Measurements from ENCODE around the gene POGK.
"Not testable (repeated sequence)": the region's sequence is repeated elsewhere in the genome, so short reads cannot be mapped to it uniquely, and the experiment has no call there.

The POGK gene

GRCh38 chr1:166875734-166876539 lies 36.7 kb downstream of the POGK start, which contains the start of gene TADA1:
TADA1 (minus strand) TSS chr1:166876264; CDS start chr1:166876233, 31 bp downstream.
- H3K27ac Mint-ChIP-seq = peak within 1 kb of the TSS; percentile 100
- peaks cover 55% of the 10 kb centered on the region for H3K4me1 Mint-ChIP-seq
- H3K4me3 Mint-ChIP-seq = peak within 1 kb of the TSS; percentile 96
- no peaks in the 10 kb centered on the region for H3K27me3 Mint-ChIP-seq
- H3K36me3 Mint-ChIP-seq = peaks cover 1% of the 10 kb centered on the region
- no peaks in the 10 kb centered on the region for H3K9me3 Mint-ChIP-seq

- Mint-ChIP-seq H3K27me3 (no peaks in the 10 kb centered on the region), H3K36me3 (peaks cover 1% of the 10 kb centered on the region), H3K4me3 (peak overlapping the region; percentile 96), H3K4me1 (peaks cover 50% of the 10 kb centered on the region), H3K27ac (peak overlapping the region; percentile 100), H3K9me3 (no peaks in the 10 kb centered on the region)
Observed at GRCh38 chr1:166876540-166876838, 37.2 kb downstream of the POGK start.

- not testable (repeated sequence) for H3K27me3 Mint-ChIP-seq, H3K9me3 Mint-ChIP-seq, H3K27ac Mint-ChIP-seq, H3K4me3 Mint-ChIP-seq, H3K36me3 Mint-ChIP-seq
- H3K4me1 Mint-ChIP-seq = peaks cover 33% of the 10 kb centered on the region
Observed at GRCh38 chr1:166878173-166878917, 39.1 kb downstream of the POGK start.

- Mint-ChIP-seq H3K9me3 (no peaks in the 10 kb centered on the region), H3K27ac (no peak overlapping the region), H3K4me3 (no peak overlapping the region), H3K36me3 (no peaks in the 10 kb centered on the region), H3K4me1 (peaks cover 18% of the 10 kb centered on the region), H3K27me3 (peaks cover 9% of the 10 kb centered on the region)
Observed at GRCh38 chr1:166882893-166883292, 43.6 kb downstream of the POGK start.

GRCh38 chr1:166884040-166884642 lies 44.9 kb downstream of the POGK start:
- H3K27me3 Mint-ChIP-seq = peaks cover 9% of the 10 kb centered on the region
- no peak overlapping the region for H3K4me3 Mint-ChIP-seq
- no peaks in the 10 kb centered on the region for H3K36me3 Mint-ChIP-seq
- no peak overlapping the region for H3K27ac Mint-ChIP-seq
- peaks cover 18% of the 10 kb centered on the region for H3K4me1 Mint-ChIP-seq
- H3K9me3 Mint-ChIP-seq = no peaks in the 10 kb centered on the region

GRCh38 chr1:166884971-166885370 lies 45.7 kb downstream of the POGK start:
- Mint-ChIP-seq H3K4me3 (no peak overlapping the region), H3K27ac (no peak overlapping the region), H3K9me3 (no peaks in the 10 kb centered on the region), H3K36me3 (no peaks in the 10 kb centered on the region), H3K27me3 (peaks cover 9% of the 10 kb centered on the region), H3K4me1 (peaks cover 18% of the 10 kb centered on the region)

- Mint-ChIP-seq H3K27ac (no peak overlapping the region), H3K27me3 (peaks cover 7% of the 10 kb centered on the region), H3K4me1 (peaks cover 18% of the 10 kb centered on the region), H3K36me3 (no peaks in the 10 kb centered on the region), H3K4me3 (no peak overlapping the region), H3K9me3 (no peaks in the 10 kb centered on the region)
Observed at GRCh38 chr1:166888373-166889111, 49.3 kb downstream of the POGK start.

- Mint-ChIP-seq H3K4me3 (no peak overlapping the region), H3K27ac (no peak overlapping the region), H3K36me3 (no peaks in the 10 kb centered on the region), H3K9me3 (no peaks in the 10 kb centered on the region), H3K27me3 (peaks cover 7% of the 10 kb centered on the region), H3K4me1 (peaks cover 9% of the 10 kb centered on the region)
Observed at GRCh38 chr1:166889776-166890175, 50.5 kb downstream of the POGK start.

GRCh38 chr1:166895766-166896165 lies 56.5 kb downstream of the POGK start:
- no peak overlapping the region for H3K27ac Mint-ChIP-seq
- H3K4me3 Mint-ChIP-seq = no peak overlapping the region
- H3K36me3 Mint-ChIP-seq = peaks cover 4% of the 10 kb centered on the region
- H3K27me3 Mint-ChIP-seq = peaks cover 6% of the 10 kb centered on the region
- no peaks in the 10 kb centered on the region for H3K4me1 Mint-ChIP-seq
- H3K9me3 Mint-ChIP-seq = peaks cover 5% of the 10 kb centered on the region

- H3K4me3 Mint-ChIP-seq = no peak overlapping the region
Observed at GRCh38 chr1:166899769-166900168, 60.5 kb downstream of the POGK start.

GRCh38 chr1:166900987-166901386 lies 61.7 kb downstream of the POGK start:
- H3K27ac Mint-ChIP-seq = no peak overlapping the region
- peaks cover 5% of the 10 kb centered on the region for H3K9me3 Mint-ChIP-seq
- H3K4me1 Mint-ChIP-seq = no peaks in the 10 kb centered on the region
- peaks cover 2% of the 10 kb centered on the region for H3K27me3 Mint-ChIP-seq
- no peak overlapping the region for H3K4me3 Mint-ChIP-seq
- peaks cover 3% of the 10 kb centered on the region for H3K36me3 Mint-ChIP-seq

More at GRCh38 chr1:166899769-166900168, 60.5 kb downstream of the POGK start:
- Mint-ChIP-seq H3K9me3 (peaks cover 5% of the 10 kb centered on the region), H3K27ac (no peak overlapping the region), H3K4me1 (no peaks in the 10 kb centered on the region), H3K27me3 (peaks cover 2% of the 10 kb centered on the region), H3K36me3 (peaks cover 4% of the 10 kb centered on the region)

- H3K4me1 Mint-ChIP-seq = no peaks in the 10 kb centered on the region
- H3K4me3 Mint-ChIP-seq = no peak overlapping the region
- H3K27ac Mint-ChIP-seq = no peak overlapping the region
- no peaks in the 10 kb centered on the region for H3K9me3 Mint-ChIP-seq
- H3K36me3 Mint-ChIP-seq = no peaks in the 10 kb centered on the region
- H3K27me3 Mint-ChIP-seq = no peaks in the 10 kb centered on the region
Observed at GRCh38 chr1:166902279-166902678, 63.0 kb downstream of the POGK start.

- no peaks in the 10 kb centered on the region for H3K36me3 Mint-ChIP-seq
- no peak overlapping the region for H3K4me3 Mint-ChIP-seq
- H3K9me3 Mint-ChIP-seq = no peaks in the 10 kb centered on the region
- H3K27me3 Mint-ChIP-seq = no peaks in the 10 kb centered on the region
- H3K27ac Mint-ChIP-seq = no peak overlapping the region
- H3K4me1 Mint-ChIP-seq = no peaks in the 10 kb centered on the region
Observed at GRCh38 chr1:166903232-166903631, 64.0 kb downstream of the POGK start.

GRCh38 chr1:166905136-166905535 lies 65.9 kb downstream of the POGK start:
- Mint-ChIP-seq H3K4me1 (no peaks in the 10 kb centered on the region), H3K36me3 (no peaks in the 10 kb centered on the region)

GRCh38 chr1:166905900-166906299 lies 66.6 kb downstream of the POGK start:
- no peaks in the 10 kb centered on the region for H3K27me3 Mint-ChIP-seq
- peaks cover 6% of the 10 kb centered on the region for H3K4me1 Mint-ChIP-seq
- H3K4me3 Mint-ChIP-seq = no peak overlapping the region
- H3K36me3 Mint-ChIP-seq = no peaks in the 10 kb centered on the region
- H3K27ac Mint-ChIP-seq = no peak overlapping the region
- H3K9me3 Mint-ChIP-seq = no peaks in the 10 kb centered on the region

More at GRCh38 chr1:166905136-166905535, 65.9 kb downstream of the POGK start:
- H3K4me3 Mint-ChIP-seq = no peak overlapping the region
- no peak overlapping the region for H3K27ac Mint-ChIP-seq
- no peaks in the 10 kb centered on the region for H3K27me3 Mint-ChIP-seq
- no peaks in the 10 kb centered on the region for H3K9me3 Mint-ChIP-seq

Measured in activated naive CD4-positive, alpha-beta T cell treated with anti-CD3 and anti-CD28 coated beads, Interleukin-2, amount 50 U/mL, for 24 hours (primary cell).